HUES64 (cell line): ENCODE measurements around the gene LHFPL6.
A peak's percentile ranks its signal among the peaks of the same experiment; 100 is the strongest.

ENCODE experiments used
- H3K27ac ChIP-seq: 2 replicates; pipeline ENCODE4 v1.7.0; 2013; ENCODE audit warnings: low read depth, low read length, inconsistent platforms
- H3K27me3 ChIP-seq: 2 replicates; pipeline ENCODE4 v1.6.1; 2013; ENCODE audit warnings: mild to moderate bottlenecking, low read length; ENCODE audit not compliant: insufficient read depth
- H3K36me3 ChIP-seq: 2 replicates; pipeline ENCODE4 v1.6.1; 2013; ENCODE audit warnings: mild to moderate bottlenecking, low read length; ENCODE audit not compliant: insufficient read depth
- H3K4me1 ChIP-seq: 2 replicates; pipeline ENCODE4 v1.6.1; 2013; ENCODE audit warnings: mild to moderate bottlenecking, low read length, moderate library complexity; ENCODE audit not compliant: insufficient read depth
- H3K4me3 ChIP-seq: 2 replicates; pipeline ENCODE4 v1.5.1; 2013; ENCODE audit warnings: mild to moderate bottlenecking, low read length, moderate library complexity
- H3K9ac ChIP-seq: 2 replicates; pipeline ENCODE4 v1.6.1; 2013; ENCODE audit warnings: mild to moderate bottlenecking, low read depth, low read length
- H3K9me3 ChIP-seq: 2 replicates; pipeline ENCODE4 v1.6.1; 2013; ENCODE audit warnings: low read depth, low read length; ENCODE audit not compliant: insufficient read depth
- WGBS: fragments of 150-250, 120-280 bp; methylation state at CpG from one replicate; pipeline ENCODE4 v1.1.7; 2013; ENCODE audit warnings: missing lambda C conversion rate; 5-methylcytosine and 5-hydroxymethylcytosine counted together

LHFPL6 gene

DNA sequence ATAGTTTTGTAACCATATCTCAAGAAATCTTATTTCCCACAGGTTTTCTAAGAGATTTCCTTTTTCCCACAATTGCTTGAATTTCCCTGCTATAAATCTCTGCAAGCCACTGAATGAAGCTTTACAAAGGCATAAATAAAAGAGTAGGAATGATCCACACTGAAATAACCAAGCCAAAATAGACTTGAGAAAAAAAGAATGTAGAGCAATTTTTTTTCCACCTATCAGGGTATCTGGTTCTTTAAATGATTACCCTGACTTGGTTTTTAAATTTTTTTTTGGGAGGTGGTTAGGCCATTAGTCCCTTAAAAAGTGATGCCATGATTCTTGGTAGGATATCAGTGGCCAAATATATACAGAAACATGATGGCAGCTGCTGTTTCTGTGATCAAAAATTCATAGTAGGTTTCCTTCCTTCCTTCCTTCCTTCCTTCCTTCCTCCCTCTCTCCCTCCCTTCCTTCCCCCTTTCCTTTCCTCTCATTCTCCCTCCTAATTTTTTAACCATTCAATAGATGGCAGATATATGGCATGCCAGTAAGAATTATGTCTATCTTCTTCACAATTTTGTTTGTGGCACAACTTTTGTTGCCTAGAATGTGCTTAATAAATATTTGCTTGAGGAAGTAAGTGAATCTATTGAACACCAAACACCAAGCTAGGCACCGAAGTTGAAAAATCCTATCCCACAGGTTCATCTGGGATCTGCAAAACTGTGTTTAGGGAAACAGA, 233.7 kb downstream of the LHFPL6 start:
- no peak overlapping the region for H3K27ac ChIP-seq

DNA sequence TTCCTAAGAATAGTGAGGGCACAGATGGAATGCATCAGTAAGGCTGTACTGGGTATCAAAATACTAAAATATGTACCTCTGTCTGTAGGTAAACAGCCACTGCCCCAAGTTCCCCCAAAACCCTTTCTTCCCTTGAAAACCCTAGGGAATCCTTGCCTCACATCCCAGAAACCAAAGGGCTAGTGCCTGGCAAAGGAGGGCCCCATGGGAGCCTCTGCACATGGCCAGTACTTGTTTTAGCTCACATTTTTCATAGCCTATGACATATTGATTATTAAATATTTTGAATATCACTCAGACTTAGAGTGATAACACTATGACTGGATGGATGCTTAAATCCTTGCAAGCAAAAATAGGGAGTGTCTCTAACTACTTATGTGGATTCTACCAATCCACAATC, 237.1 kb downstream of the LHFPL6 start:
- Histone ChIP-seq H3K4me3 (no peak overlapping the region), H3K27ac (no peak overlapping the region)

More for the DNA sequence above, 233.7 kb downstream of the LHFPL6 start:
- H3K4me3 ChIP-seq = no peak overlapping the region
- H3K9me3 ChIP-seq = no peaks in the 10 kb centered on the region
- H3K4me1 ChIP-seq = peaks cover 14% of the 10 kb centered on the region; the same call in 1 of the 2 replicates
- peaks cover 28% of the 10 kb centered on the region for H3K27me3 ChIP-seq
- WGBS = 56% methylated on average over 1 of the region's 1 CpG
- H3K9ac ChIP-seq = no peak overlapping the region
- H3K36me3 ChIP-seq = no peaks in the 10 kb centered on the region

GRCh38 chr13:39364947-39365468, 238.0 kb downstream of the LHFPL6 start:
- Histone ChIP-seq H3K4me3 (no peak overlapping the region), H3K27ac (no peak overlapping the region), H3K36me3 (no peaks in the 10 kb centered on the region), H3K9ac (no peak overlapping the region), H3K9me3 (no peaks in the 10 kb centered on the region), H3K27me3 (peaks cover 6% of the 10 kb centered on the region), H3K4me1 (peaks cover 14% of the 10 kb centered on the region; the same call in 1 of the 2 replicates)
- WGBS = 53% methylated on average over 5 of the region's 5 CpGs

More for the DNA sequence above, 237.1 kb downstream of the LHFPL6 start:
- peaks cover 14% of the 10 kb centered on the region; the same call in 1 of the 2 replicates for H3K4me1 ChIP-seq
- no peaks in the 10 kb centered on the region for H3K36me3 ChIP-seq
- peaks cover 15% of the 10 kb centered on the region for H3K27me3 ChIP-seq
- no peak overlapping the region for H3K9ac ChIP-seq
- H3K9me3 ChIP-seq = no peaks in the 10 kb centered on the region

GRCh38 chr13:39363382-39363772, 239.6 kb downstream of the LHFPL6 start:
- Histone ChIP-seq H3K36me3 (no peaks in the 10 kb centered on the region), H3K27me3 (no peaks in the 10 kb centered on the region), H3K4me3 (no peak overlapping the region), H3K27ac (no peak overlapping the region), H3K9ac (no peak overlapping the region), H3K4me1 (peaks cover 14% of the 10 kb centered on the region; the same call in 1 of the 2 replicates), H3K9me3 (no peaks in the 10 kb centered on the region)
- 89% methylated on average over 4 of the region's 4 CpGs for WGBS

GRCh38 chr13:39362652-39363381, 240.2 kb downstream of the LHFPL6 start:
- 77% methylated on average over 5 of the region's 5 CpGs for WGBS
- Histone ChIP-seq H3K4me3 (no peak overlapping the region), H3K36me3 (no peaks in the 10 kb centered on the region), H3K4me1 (peaks cover 14% of the 10 kb centered on the region; the same call in 1 of the 2 replicates), H3K27ac (no peak overlapping the region), H3K27me3 (no peaks in the 10 kb centered on the region), H3K9ac (no peak overlapping the region), H3K9me3 (no peaks in the 10 kb centered on the region)

GRCh38 chr13:39353988-39354387, 249.0 kb downstream of the LHFPL6 start:
- no peak overlapping the region for H3K9ac ChIP-seq
- no peak overlapping the region for H3K27ac ChIP-seq
- no peaks in the 10 kb centered on the region for H3K36me3 ChIP-seq
- H3K4me1 ChIP-seq = peaks cover 24% of the 10 kb centered on the region
- WGBS = 95% methylated on average over 1 of the region's 1 CpG
- H3K9me3 ChIP-seq = no peaks in the 10 kb centered on the region
- H3K27me3 ChIP-seq = peaks cover 30% of the 10 kb centered on the region
- H3K4me3 ChIP-seq = no peak overlapping the region

DNA sequence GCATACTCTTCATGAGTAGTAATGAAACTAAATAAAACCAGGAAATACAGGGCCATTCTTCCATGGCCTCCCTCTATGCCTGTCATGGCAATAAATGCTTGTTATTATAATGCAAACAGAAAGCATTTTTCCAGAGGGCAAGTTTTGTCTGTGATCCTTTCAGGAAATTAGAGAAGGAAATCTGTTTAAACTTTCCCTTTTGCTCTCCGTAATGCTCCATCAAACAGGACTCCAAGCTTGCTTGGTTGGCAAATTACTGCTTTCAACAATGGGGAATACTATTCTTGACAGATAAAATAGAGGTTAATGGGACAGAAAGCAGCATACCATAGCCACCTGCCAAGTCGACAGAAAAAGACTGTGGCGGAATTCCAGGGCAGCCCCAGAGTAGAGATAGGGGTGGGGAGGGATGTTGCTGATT, 252.5 kb downstream of the LHFPL6 start:
- H3K27ac ChIP-seq = 0 out of 2 replicates have a peak overlapping the region, but pooled peaks have one; percentile 34
- no peaks in the 10 kb centered on the region for H3K9me3 ChIP-seq
- WGBS = 33% methylated on average over 3 of the region's 3 CpGs
- peaks cover 40% of the 10 kb centered on the region for H3K4me1 ChIP-seq
- no peak overlapping the region for H3K9ac ChIP-seq
- H3K27me3 ChIP-seq = peaks cover 53% of the 10 kb centered on the region
- H3K36me3 ChIP-seq = no peaks in the 10 kb centered on the region
- H3K4me3 ChIP-seq = no peak overlapping the region; the same call in 1 of the 2 replicates

GRCh38 chr13:39349391-39349960, 253.5 kb downstream of the LHFPL6 start:
- Histone ChIP-seq H3K4me3 (no peak overlapping the region), H3K27ac (no peak overlapping the region), H3K9ac (no peak overlapping the region), H3K9me3 (no peaks in the 10 kb centered on the region), H3K4me1 (peaks cover 40% of the 10 kb centered on the region), H3K36me3 (no peaks in the 10 kb centered on the region), H3K27me3 (peaks cover 53% of the 10 kb centered on the region)
- WGBS = 89% methylated on average over 6 of the region's 6 CpGs

GRCh38 chr13:39347926-39348901, 254.8 kb downstream of the LHFPL6 start:
- H3K9me3 ChIP-seq = no peaks in the 10 kb centered on the region
- peak overlapping the region; percentile 57; the same call in 1 of the 2 replicates for H3K27ac ChIP-seq
- peaks cover 53% of the 10 kb centered on the region for H3K27me3 ChIP-seq
- H3K36me3 ChIP-seq = no peaks in the 10 kb centered on the region
- no peak overlapping the region for H3K4me3 ChIP-seq
- WGBS = 22% methylated on average over 9 of the region's 9 CpGs
- H3K4me1 ChIP-seq = peaks cover 40% of the 10 kb centered on the region
- no peak overlapping the region for H3K9ac ChIP-seq

- no peak overlapping the region for H3K9ac ChIP-seq
- H3K9me3 ChIP-seq = no peaks in the 10 kb centered on the region
- no peak overlapping the region for H3K4me3 ChIP-seq
- peaks cover 41% of the 10 kb centered on the region for H3K27me3 ChIP-seq
- H3K36me3 ChIP-seq = no peaks in the 10 kb centered on the region
- no peak overlapping the region for H3K27ac ChIP-seq
- peaks cover 36% of the 10 kb centered on the region for H3K4me1 ChIP-seq
- 90% methylated on average over 5 of the region's 5 CpGs for WGBS
These were observed 257.0 kb downstream of the LHFPL6 start for GRCh38 chr13:39345982-39346381.
